Panc1 (cell line): ENCODE data around the gene PLOD3. TPM values are rescaled to one million over a fixed set of nuclear protein-coding genes. Genes with fewer than 3 reads are reported as not detected.
A peak's percentile ranks its signal among the peaks of the same experiment; 100 is the strongest.
"Not testable (repeated sequence)": the region's sequence is repeated elsewhere in the genome, so short reads cannot be mapped to it uniquely, and the experiment has no call there.

Experiments used
- ATAC-seq: fragments of 200-7000 bp; cut with Tn5 transposase; 2 replicates; pipeline ENCODE4 v1.9.1; 2020; ENCODE audit warnings: mild to moderate bottlenecking, moderate library complexity
- BruUV-seq: library from RNA; stranded (reverse); fragments of 400-500 nt; replicated peaks from 2 replicates; lab custom pipeline; 2021; lab: Mats Ljungman, UMichigan
- CTCF ChIA-PET: fragments of 300-600 bp; sonication (Branson Sonifier 250); formaldehyde crosslinking; loops from one replicate; lab custom pipeline; 2022; ENCODE audit warnings: antibody characterized with exemption; lab: Charles Lee
- POLR2A ChIA-PET: fragments of 300-600 bp; sonication (Branson Sonifier 250); formaldehyde crosslinking; loops from one replicate; lab custom pipeline; 2022; ENCODE audit warnings: antibody characterized with exemption; lab: Charles Lee
- DNase-seq: peaks from one replicate; pipeline ENCODE4 v3.0.0-alpha.2; 2010; ENCODE audit warnings: low read depth, low spot score
- H3K27ac ChIP-seq: 2 replicates; pipeline ENCODE4 v1.5.1; 2011; ENCODE audit warnings: mild to moderate bottlenecking, low read length, inconsistent platforms
- H3K27me3 ChIP-seq: fragments of 200-500 bp; sonication (Bioruptor generic); 2 replicates; pipeline ENCODE4 v1.6.0; 2014; ENCODE audit warnings: low read length, inconsistent platforms; ENCODE audit not compliant: control insufficient read depth, insufficient read depth
- H3K36me3 ChIP-seq: fragments of 200-500 bp; sonication (Bioruptor generic); 2 replicates; pipeline ENCODE4 v1.5.1; 2014; ENCODE audit warnings: inconsistent platforms, mild to moderate bottlenecking, low read length, moderate library complexity; ENCODE audit not compliant: control insufficient read depth, insufficient read depth
- H3K4me1 ChIP-seq: 2 replicates; pipeline ENCODE4 v1.5.1; 2011; ENCODE audit warnings: inconsistent platforms, mild to moderate bottlenecking, low read length, moderate library complexity; ENCODE audit not compliant: control insufficient read depth, insufficient read depth
- H3K4me3 ChIP-seq, 2 experiments: 2 replicates each; pipeline ENCODE4 v1.5.1; 2011 to 2012; ENCODE audit warnings: low read depth in 2 of 2, low read length in 2 of 2, mild to moderate bottlenecking in 2 of 2, inconsistent platforms in 1 of 2, moderate library complexity in 1 of 2
- H3K9me3 ChIP-seq: fragments of 200-500 bp; sonication (Bioruptor generic); 2 replicates; pipeline ENCODE4 v1.5.1; 2014; ENCODE audit warnings: low read depth, mild to moderate bottlenecking, inconsistent platforms, low read length, moderate library complexity; ENCODE audit not compliant: control insufficient read depth, insufficient read depth
- POLR2AphosphoS5 ChIP-seq: IDR thresholded peaks from 2 replicates; pipeline ENCODE4 v1.6.1; 2012; ENCODE audit warnings: mild to moderate bottlenecking, low read depth, low read length, moderate library complexity
- SIN3A ChIP-seq: IDR thresholded peaks from 2 replicates; pipeline ENCODE4 v1.6.1; 2012; ENCODE audit warnings: low read depth, mild to moderate bottlenecking, low read length, moderate library complexity, borderline replicate concordance; ENCODE audit not compliant: insufficient read depth
- TCF7L2 ChIP-seq: IDR thresholded peaks from 2 replicates; pipeline ENCODE4 v1.6.1; 2011; ENCODE audit warnings: mild to moderate bottlenecking, low read depth, low read length, inconsistent platforms
- in situ Hi-C: cut with HindIII; loops from 2 replicates; pipeline ENCODE4 v1.10.0; 2016; ENCODE audit warnings: low sequenced_read_pairs, low pct_unique_long_range_greater_than_20kb
- intact Hi-C: fragments of 100-400 bp; cut with micrococcal nuclease; formaldehyde crosslinking; loops from one replicate; pipeline ENCODE4 v1.10.0; 2022; ENCODE audit not compliant: unreplicated experiment
- total RNA-seq: library from RNA; stranded (reverse); gene quantifications from one replicate; pipeline ENCODE4 v1.2.1, GENCODE V29; 2021; ENCODE audit not compliant: unreplicated experiment
- TF ChIP-seq, protein P1 (sequence below), 2 experiments: IDR thresholded peaks; 2 replicates each; pipeline ENCODE4 v1.6.1; 2011 to 2012; ENCODE audit warnings: low read depth in 2 of 2, control low read depth in 1 of 2, low read length in 1 of 2, mild to moderate bottlenecking in 1 of 2, moderate library complexity in 1 of 2; ENCODE audit not compliant: insufficient read depth in 1 of 2
- TF ChIP-seq, protein P2 (sequence below): fragments of 450-650 bp; IDR thresholded peaks from 2 replicates; pipeline ENCODE4 v1.5.1; 2017; ENCODE audit warnings: mild to moderate bottlenecking

Gene PLOD3
- total RNA-seq, 1 experiment from 2014 or later, result 93.0 TPM

DNA sequence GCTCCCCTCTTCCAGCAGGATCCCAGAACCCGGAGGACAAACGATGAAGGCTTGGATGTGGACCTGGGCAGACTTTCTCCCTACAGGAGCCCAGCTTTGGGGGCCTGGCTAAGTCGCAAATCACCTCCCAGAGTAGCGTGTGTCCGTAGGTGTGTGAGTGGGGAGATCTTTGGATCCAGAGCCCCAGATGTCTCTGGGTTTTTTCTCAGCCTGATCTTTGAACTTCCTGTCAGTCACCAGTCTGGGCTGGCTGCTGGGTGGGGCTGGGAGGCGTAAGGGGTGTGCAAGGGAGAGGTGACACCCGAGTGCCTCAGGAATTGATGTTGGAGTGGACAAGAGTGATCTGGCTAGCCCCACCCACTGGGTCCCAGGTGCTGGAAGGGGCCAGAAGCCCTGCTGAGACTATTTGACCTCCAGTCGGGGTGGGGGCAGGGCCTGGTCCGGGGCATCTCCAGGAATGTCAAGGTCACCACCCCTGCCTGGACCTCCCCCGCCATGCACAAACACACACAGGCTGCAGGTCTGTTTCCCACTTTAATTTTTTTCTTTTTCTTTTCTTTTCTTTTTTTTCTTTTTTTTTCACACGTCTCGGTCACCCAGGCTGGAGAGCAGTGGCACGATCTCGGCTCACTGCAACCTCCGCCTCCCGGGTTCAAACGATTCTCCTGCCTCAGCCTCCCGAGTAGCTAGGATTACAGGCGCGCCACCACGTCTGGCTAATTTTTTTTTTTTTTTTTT lies 16.4 kb downstream of the PLOD3 start, which contains the start of gene MOGAT3:
TSS of gene MOGAT3 (minus strand) at position 175 of the 738 bp plus-strand sequence. CDS start 182 bp downstream, outside the sequence.
- intact Hi-C loops (no loop called here), in situ Hi-C loops (no loop called here)
- CTCF ChIA-PET, result no interaction called here
- Histone ChIP-seq H3K4me3 (no peak within 1 kb of the TSS), H3K4me1 (peaks cover 5% of the 10 kb centered on the region; the same call in 1 of the 2 replicates), H3K27me3 (no peaks in the 10 kb centered on the region), H3K9me3 (no peaks in the 10 kb centered on the region), H3K27ac (no peak within 1 kb of the TSS), H3K36me3 (no peaks in the 10 kb centered on the region)
- BruUV-seq, result no TSS peak
- peak; percentile 26; the same call in 1 of the 2 replicates for ATAC-seq
- TF ChIP-seq, protein P1, sequence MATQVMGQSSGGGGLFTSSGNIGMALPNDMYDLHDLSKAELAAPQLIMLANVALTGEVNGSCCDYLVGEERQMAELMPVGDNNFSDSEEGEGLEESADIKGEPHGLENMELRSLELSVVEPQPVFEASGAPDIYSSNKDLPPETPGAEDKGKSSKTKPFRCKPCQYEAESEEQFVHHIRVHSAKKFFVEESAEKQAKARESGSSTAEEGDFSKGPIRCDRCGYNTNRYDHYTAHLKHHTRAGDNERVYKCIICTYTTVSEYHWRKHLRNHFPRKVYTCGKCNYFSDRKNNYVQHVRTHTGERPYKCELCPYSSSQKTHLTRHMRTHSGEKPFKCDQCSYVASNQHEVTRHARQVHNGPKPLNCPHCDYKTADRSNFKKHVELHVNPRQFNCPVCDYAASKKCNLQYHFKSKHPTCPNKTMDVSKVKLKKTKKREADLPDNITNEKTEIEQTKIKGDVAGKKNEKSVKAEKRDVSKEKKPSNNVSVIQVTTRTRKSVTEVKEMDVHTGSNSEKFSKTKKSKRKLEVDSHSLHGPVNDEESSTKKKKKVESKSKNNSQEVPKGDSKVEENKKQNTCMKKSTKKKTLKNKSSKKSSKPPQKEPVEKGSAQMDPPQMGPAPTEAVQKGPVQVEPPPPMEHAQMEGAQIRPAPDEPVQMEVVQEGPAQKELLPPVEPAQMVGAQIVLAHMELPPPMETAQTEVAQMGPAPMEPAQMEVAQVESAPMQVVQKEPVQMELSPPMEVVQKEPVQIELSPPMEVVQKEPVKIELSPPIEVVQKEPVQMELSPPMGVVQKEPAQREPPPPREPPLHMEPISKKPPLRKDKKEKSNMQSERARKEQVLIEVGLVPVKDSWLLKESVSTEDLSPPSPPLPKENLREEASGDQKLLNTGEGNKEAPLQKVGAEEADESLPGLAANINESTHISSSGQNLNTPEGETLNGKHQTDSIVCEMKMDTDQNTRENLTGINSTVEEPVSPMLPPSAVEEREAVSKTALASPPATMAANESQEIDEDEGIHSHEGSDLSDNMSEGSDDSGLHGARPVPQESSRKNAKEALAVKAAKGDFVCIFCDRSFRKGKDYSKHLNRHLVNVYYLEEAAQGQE (IDR thresholded peaks at IDR 0.05; ENCODE audit: insufficient read depth in 1 of 2, low read depth in 2 of 2, low read length in 1 of 2), result no peak
- no peak for TF ChIP-seq TCF7L2
- no peak for TF ChIP-seq POLR2AphosphoS5
- TF ChIP-seq, protein P2, sequence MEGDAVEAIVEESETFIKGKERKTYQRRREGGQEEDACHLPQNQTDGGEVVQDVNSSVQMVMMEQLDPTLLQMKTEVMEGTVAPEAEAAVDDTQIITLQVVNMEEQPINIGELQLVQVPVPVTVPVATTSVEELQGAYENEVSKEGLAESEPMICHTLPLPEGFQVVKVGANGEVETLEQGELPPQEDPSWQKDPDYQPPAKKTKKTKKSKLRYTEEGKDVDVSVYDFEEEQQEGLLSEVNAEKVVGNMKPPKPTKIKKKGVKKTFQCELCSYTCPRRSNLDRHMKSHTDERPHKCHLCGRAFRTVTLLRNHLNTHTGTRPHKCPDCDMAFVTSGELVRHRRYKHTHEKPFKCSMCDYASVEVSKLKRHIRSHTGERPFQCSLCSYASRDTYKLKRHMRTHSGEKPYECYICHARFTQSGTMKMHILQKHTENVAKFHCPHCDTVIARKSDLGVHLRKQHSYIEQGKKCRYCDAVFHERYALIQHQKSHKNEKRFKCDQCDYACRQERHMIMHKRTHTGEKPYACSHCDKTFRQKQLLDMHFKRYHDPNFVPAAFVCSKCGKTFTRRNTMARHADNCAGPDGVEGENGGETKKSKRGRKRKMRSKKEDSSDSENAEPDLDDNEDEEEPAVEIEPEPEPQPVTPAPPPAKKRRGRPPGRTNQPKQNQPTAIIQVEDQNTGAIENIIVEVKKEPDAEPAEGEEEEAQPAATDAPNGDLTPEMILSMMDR, result no peak
- no peak for TF ChIP-seq SIN3A
- no peak for DNase-seq
- POLR2A ChIA-PET, result no interaction called here

DNA sequence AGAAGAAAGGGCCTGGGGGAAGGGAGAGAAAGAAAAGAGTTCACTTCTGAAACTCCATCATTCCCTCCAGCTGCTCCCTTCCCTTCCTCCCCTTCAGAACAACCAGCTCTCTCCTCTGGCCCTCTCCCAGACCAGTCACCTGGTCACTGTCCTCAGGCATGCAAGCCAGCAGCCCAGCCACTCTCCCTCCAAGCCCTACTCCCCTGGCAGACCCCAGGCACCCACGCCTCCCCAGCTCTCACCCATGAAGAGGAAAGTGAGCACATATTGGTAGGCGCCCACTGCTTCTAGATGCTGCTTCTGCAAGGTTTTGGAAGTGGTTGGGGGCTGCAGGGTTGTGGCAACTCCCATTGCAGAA lies 16.9 kb downstream of the PLOD3 start:
- H3K27ac ChIP-seq, result no peak overlapping the region
- DNase-seq (no peak), ATAC-seq (0 out of 2 replicates have a peak, but pooled peaks have one; percentile 26)
- ChIA-PET CTCF (no interaction called here), POLR2A (interaction anchor here (0.7 kb wide), 1 partner anchor 223 kb away, joined by 5 read pairs; no protein-coding TSS in a partner anchor)
- BruUV-seq, result no TSS peak
- H3K4me1 ChIP-seq, result peaks cover 5% of the 10 kb centered on the region; the same call in 1 of the 2 replicates
- in situ Hi-C loops, result no loop called here
- TF ChIP-seq SIN3A (no peak), POLR2AphosphoS5 (no peak), TCF7L2 (no peak)
- TF ChIP-seq, protein P1 (IDR thresholded peaks at IDR 0.05; ENCODE audit: insufficient read depth in 1 of 2, low read depth in 2 of 2, low read length in 1 of 2), result no peak
- TF ChIP-seq, protein P2, result no peak
- H3K4me3 ChIP-seq, result no peak overlapping the region
- intact Hi-C loops, result no loop called here
- no peaks in the 10 kb centered on the region for H3K36me3 ChIP-seq
- H3K9me3 ChIP-seq, result no peaks in the 10 kb centered on the region
- H3K27me3 ChIP-seq, result no peaks in the 10 kb centered on the region

DNA sequence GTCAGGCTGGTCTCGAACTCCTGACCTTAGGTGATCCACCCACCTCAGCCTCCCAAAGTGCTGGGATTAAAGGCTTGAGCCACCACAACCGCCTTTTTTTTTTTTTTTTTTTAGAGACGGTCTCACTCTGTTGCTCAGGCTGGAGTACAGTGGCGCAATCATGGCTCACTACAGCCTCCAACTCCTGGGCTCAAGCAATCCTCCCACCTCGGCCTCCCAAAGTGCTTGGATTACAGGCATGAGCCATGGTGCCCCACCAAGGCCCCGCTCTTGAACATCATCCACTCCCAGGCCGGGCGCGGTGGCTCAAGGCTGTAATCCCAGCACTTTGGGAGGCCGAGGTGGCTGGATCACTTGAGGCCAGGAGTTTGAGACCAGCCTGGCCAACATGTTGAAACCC lies 17.9 kb downstream of the PLOD3 start:
- POLR2A ChIA-PET, H3K4me3 ChIP-seq, ATAC-seq, DNase-seq, H3K36me3 ChIP-seq, H3K9me3 ChIP-seq, H3K27me3 ChIP-seq, CTCF ChIA-PET, BruUV-seq, in situ Hi-C loops, intact Hi-C loops, H3K4me1 ChIP-seq, H3K27ac ChIP-seq: not testable (repeated sequence)
